GM21576 (cell line): ENCODE results near the gene SPRYD3.

Experiments
- ATAC-seq: cut with Tn5 transposase; IDR thresholded peaks from one replicate; pipeline ENCODE4 v1.9.1; 2021; ENCODE audit warnings: mild to moderate bottlenecking, moderate library complexity; ENCODE audit not compliant: unreplicated experiment

The SPRYD3 gene

GRCh38 chr12:53086361-53086760 is 7.2 kb upstream of the SPRYD3 start:
- ATAC-seq = no peak

- no peak for ATAC-seq
These were observed 3.5 kb upstream of the SPRYD3 start for GRCh38 chr12:53082637-53083175.

GRCh38 chr12:53078425-53079225 is 565 bp downstream of the SPRYD3 start:
- ATAC-seq = no peak

- ATAC-seq = no peak
These were observed 2.2 kb downstream of the SPRYD3 start for GRCh38 chr12:53077030-53077429.

- no peak for ATAC-seq
These were observed 2.7 kb downstream of the SPRYD3 start for GRCh38 chr12:53076461-53076860.

- no peak for ATAC-seq
These were observed 4.2 kb downstream of the SPRYD3 start for GRCh38 chr12:53074999-53075370.

GRCh38 chr12:53074283-53074998 is 4.7 kb downstream of the SPRYD3 start:
- ATAC-seq = no peak

GRCh38 chr12:53073881-53074280 is 5.3 kb downstream of the SPRYD3 start:
- ATAC-seq = no peak

GRCh38 chr12:53071591-53072551 is 7.3 kb downstream of the SPRYD3 start:
- no peak for ATAC-seq

GRCh38 chr12:53070877-53071492 is 8.2 kb downstream of the SPRYD3 start:
- no peak for ATAC-seq

GRCh38 chr12:53069621-53070410 is 9.4 kb downstream of the SPRYD3 start:
- ATAC-seq = no peak

- ATAC-seq = no peak
These were observed 10.2 kb downstream of the SPRYD3 start for GRCh38 chr12:53068811-53069585.

GRCh38 chr12:53067993-53068770 is 11.0 kb downstream of the SPRYD3 start:
- ATAC-seq = no peak

GRCh38 chr12:53067074-53067992 is 11.9 kb downstream of the SPRYD3 start:
- no peak for ATAC-seq

GRCh38 chr12:53065975-53066931 is 12.9 kb downstream of the SPRYD3 start:
- ATAC-seq = no peak

- ATAC-seq = no peak
These were observed 13.7 kb downstream of the SPRYD3 start for GRCh38 chr12:53065470-53065869.
